Naive thymus-derived CD4-positive, alpha-beta T cell (primary cell): Measurements from ENCODE around the gene NARS2. TPM values are rescaled to one million over a fixed set of nuclear protein-coding genes. Genes with fewer than 3 reads are reported as not detected.

Source experiments
- ATAC-seq: fragments of 150-1000 bp; cut with Tn5 transposase; 2 replicates; pipeline ENCODE4 v1.10.0; 2021; ENCODE audit warnings: mild to moderate bottlenecking, moderate library complexity
- CTCF ChIA-PET: fragments of 350-600 bp; sonication (Branson Sonifier 250); formaldehyde crosslinking; loops from one replicate; lab custom pipeline; 2021; ENCODE audit warnings: antibody characterized with exemption; lab: Charles Lee
- POLR2A ChIA-PET: fragments of 350-600 bp; sonication (Branson Sonifier 250); formaldehyde crosslinking; loops from one replicate; lab custom pipeline; 2021; ENCODE audit warnings: antibody characterized with exemption, inconsistent platforms; lab: Charles Lee
- DNase-seq, 9 donors: peaks; one replicate each; pipeline versions ENCODE4 v3.0.0 to v3.0.0-alpha.2; 2020 to 2022; ENCODE audit warnings: mixed read lengths in 1 of 9
- H3K27ac ChIP-seq: one replicate; pipeline ENCODE4 v1.7.0; 2013; ENCODE audit warnings: mild to moderate bottlenecking, low read depth, low read length, moderate library complexity
- H3K27me3 ChIP-seq, 2 donors: one replicate each; pipeline ENCODE4 v1.7.0; 2013; ENCODE audit warnings: low read length in 2 of 2, mild to moderate bottlenecking in 2 of 2, moderate library complexity in 2 of 2; ENCODE audit not compliant: control insufficient read depth in 2 of 2, insufficient read depth in 2 of 2
- H3K36me3 ChIP-seq, 3 experiments: 1 replicate in 2 of 3; 2 replicates in 1 of 3; pipeline ENCODE4 v1.7.0; 2013; ENCODE audit warnings: low read length in 3 of 3, mild to moderate bottlenecking in 3 of 3, moderate library complexity in 1 of 3; ENCODE audit not compliant: insufficient read depth in 3 of 3, control insufficient read depth in 2 of 3
- H3K4me1 ChIP-seq, 2 donors: one replicate each; pipeline ENCODE4 v1.7.0; 2013; ENCODE audit warnings: low read length in 2 of 2, mild to moderate bottlenecking in 2 of 2, moderate library complexity in 1 of 2; ENCODE audit not compliant: control insufficient read depth in 2 of 2, insufficient read depth in 2 of 2
- H3K4me3 ChIP-seq: 2 replicates; pipeline ENCODE4 v1.7.0; 2013; ENCODE audit warnings: mild to moderate bottlenecking, low read length
- H3K9me3 ChIP-seq, 3 experiments: 1 replicate in 2 of 3; 2 replicates in 1 of 3; pipeline ENCODE4 v1.7.0; 2013; ENCODE audit warnings: low read length in 3 of 3; ENCODE audit not compliant: control insufficient read depth in 2 of 3
- H3K27ac Mint-ChIP-seq, 9 donors: one replicate each; pipeline ENCODE4 v1.8.0; 2020 to 2022; ENCODE audit warnings: mixed read lengths in 9 of 9, mild to moderate bottlenecking in 8 of 9, moderate library complexity in 5 of 9, inconsistent platforms in 2 of 9
- H3K27me3 Mint-ChIP-seq, 5 donors: one replicate each; pipeline ENCODE4 v1.8.0; 2021 to 2022; ENCODE audit warnings: mixed read lengths in 5 of 5, mild to moderate bottlenecking in 1 of 5
- H3K36me3 Mint-ChIP-seq, 5 donors: one replicate each; pipeline ENCODE4 v1.8.0; 2020 to 2022; ENCODE audit warnings: mixed read lengths in 5 of 5, mild to moderate bottlenecking in 3 of 5, inconsistent platforms in 1 of 5
- H3K4me1 Mint-ChIP-seq, 7 donors: one replicate each; pipeline ENCODE4 v1.8.0; 2020 to 2022; ENCODE audit warnings: mixed read lengths in 7 of 7, mild to moderate bottlenecking in 3 of 7, inconsistent platforms in 1 of 7
- H3K4me3 Mint-ChIP-seq, 10 donors: one replicate each; pipeline ENCODE4 v1.8.0; 2020 to 2022; ENCODE audit warnings: mild to moderate bottlenecking in 10 of 10, mixed read lengths in 10 of 10, moderate library complexity in 6 of 10, inconsistent platforms in 2 of 10
- H3K9me3 Mint-ChIP-seq, 11 donors: one replicate each; pipeline ENCODE4 v1.8.0; 2020 to 2022; ENCODE audit warnings: mixed read lengths in 11 of 11, mild to moderate bottlenecking in 4 of 11, inconsistent platforms in 1 of 11, moderate library complexity in 1 of 11
- intact Hi-C, 2 donors: fragments of 100-400 bp; cut with micrococcal nuclease; formaldehyde crosslinking; loops; one replicate each; pipeline ENCODE4 v1.15.1; 2023
- polyA plus RNA-seq, 2 donors: library from polyadenylated mRNA; unstranded; fragments of 300-500 nt; fragmentation: Illumina TruSeq; gene quantifications; one replicate each; pipeline ENCODE4 v1.2.3, GENCODE V29; 2021
- total RNA-seq, 6 experiments: library from RNA in 5 of 6; stranded (reverse) in 5 of 6; gene quantifications; 1 replicate in 5 of 6; 2 replicates in 1 of 6; pipeline ENCODE4 v1.2.3 and lab custom pipeline; 2021 to 2026

NARS2 gene
- total and polyA plus RNA-seq, 7 experiments from 2014 or later = 9.3 to 21.5 (median 19.0) TPM

- CTCF ChIA-PET = no interaction called here
Measured at GRCh38 chr11:78457448-78457847, 117.2 kb downstream of the NARS2 start.

DNA sequence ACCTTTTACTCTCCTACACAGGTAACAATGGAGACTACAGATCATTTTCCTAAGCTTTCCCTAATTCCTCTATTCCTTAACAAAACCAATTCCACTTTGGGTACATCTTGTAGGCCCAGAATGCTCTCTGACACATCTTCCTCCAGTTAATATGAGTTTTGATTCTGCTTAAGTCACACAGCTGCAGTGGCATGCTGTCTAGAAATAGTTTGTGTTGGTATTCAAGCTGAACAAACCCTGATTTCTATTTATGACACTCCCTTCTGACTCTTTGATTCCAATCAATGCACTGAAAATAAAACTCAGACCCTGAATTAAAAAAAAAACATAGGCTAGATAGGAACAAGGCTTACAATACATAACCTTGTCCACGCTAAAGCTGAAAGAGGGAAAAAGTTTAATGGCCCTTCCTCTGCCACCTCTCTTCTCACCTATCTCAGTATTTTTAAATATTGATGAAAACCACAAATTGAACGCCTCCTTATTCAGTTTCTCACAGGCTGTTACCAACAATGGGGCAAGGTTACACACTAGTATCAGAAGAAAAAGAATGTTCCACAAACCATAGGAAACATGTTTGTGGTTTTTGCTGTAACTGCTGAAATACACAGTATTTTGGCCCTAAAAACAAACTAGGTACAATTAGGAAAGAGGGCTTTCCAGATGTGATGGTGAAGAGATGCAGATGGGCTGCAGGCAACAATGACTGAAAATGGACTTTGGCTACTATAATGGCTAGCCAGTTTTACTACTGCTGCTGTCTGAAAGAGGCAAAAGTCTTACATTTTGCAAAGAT lies 121.3 kb downstream of the NARS2 start:
- no peaks in the 10 kb centered on the region for H3K27me3 Mint-ChIP-seq
- Histone ChIP-seq H3K9me3 (no peaks in the 10 kb centered on the region), H3K27ac (no peak overlapping the region), H3K36me3 (peaks cover 0 to 5% (median 0%) of the 10 kb centered on the region in 3 experiments), H3K27me3 (no peaks in the 10 kb centered on the region), H3K4me1 (no peaks in the 10 kb centered on the region), H3K4me3 (no peak overlapping the region)
- DNase-seq (no peak), ATAC-seq (no peak)
- CTCF ChIA-PET = no interaction called here
- intact Hi-C loops = no loop called here
- H3K27ac Mint-ChIP-seq = peak overlapping the region in 1 of 9 donors; percentile 60
- H3K4me1 Mint-ChIP-seq = peaks cover 0 to 26% (median 5%) of the 10 kb centered on the region in 7 donors
- H3K4me3 Mint-ChIP-seq = peak overlapping the region in 1 of 10 donors; percentile 35
- peaks cover 0 to 6% (median 0%) of the 10 kb centered on the region in 11 donors for H3K9me3 Mint-ChIP-seq
- H3K36me3 Mint-ChIP-seq = peaks cover 9 to 49% (median 31%) of the 10 kb centered on the region in 5 donors
- POLR2A ChIA-PET = no interaction called here

More at GRCh38 chr11:78457448-78457847, 117.2 kb downstream of the NARS2 start:
- DNase-seq (no peak), ATAC-seq (no peak)
- Histone ChIP-seq H3K9me3 (no peaks in the 10 kb centered on the region), H3K27me3 (no peaks in the 10 kb centered on the region), H3K36me3 (peaks cover 0 to 22% (median 0%) of the 10 kb centered on the region in 3 experiments), H3K4me3 (no peak overlapping the region), H3K4me1 (no peaks in the 10 kb centered on the region), H3K27ac (no peak overlapping the region)
- Mint-ChIP-seq H3K27me3 (no peaks in the 10 kb centered on the region), H3K27ac (no peak overlapping the region), H3K4me1 (peaks cover 0 to 33% (median 4%) of the 10 kb centered on the region in 7 donors), H3K9me3 (peaks cover 0 to 10% (median 0%) of the 10 kb centered on the region in 11 donors), H3K36me3 (peaks cover 15 to 70% (median 55%) of the 10 kb centered on the region in 5 donors), H3K4me3 (no peak overlapping the region)
- POLR2A ChIA-PET = no interaction called here
- intact Hi-C loops = no loop called here

DNA sequence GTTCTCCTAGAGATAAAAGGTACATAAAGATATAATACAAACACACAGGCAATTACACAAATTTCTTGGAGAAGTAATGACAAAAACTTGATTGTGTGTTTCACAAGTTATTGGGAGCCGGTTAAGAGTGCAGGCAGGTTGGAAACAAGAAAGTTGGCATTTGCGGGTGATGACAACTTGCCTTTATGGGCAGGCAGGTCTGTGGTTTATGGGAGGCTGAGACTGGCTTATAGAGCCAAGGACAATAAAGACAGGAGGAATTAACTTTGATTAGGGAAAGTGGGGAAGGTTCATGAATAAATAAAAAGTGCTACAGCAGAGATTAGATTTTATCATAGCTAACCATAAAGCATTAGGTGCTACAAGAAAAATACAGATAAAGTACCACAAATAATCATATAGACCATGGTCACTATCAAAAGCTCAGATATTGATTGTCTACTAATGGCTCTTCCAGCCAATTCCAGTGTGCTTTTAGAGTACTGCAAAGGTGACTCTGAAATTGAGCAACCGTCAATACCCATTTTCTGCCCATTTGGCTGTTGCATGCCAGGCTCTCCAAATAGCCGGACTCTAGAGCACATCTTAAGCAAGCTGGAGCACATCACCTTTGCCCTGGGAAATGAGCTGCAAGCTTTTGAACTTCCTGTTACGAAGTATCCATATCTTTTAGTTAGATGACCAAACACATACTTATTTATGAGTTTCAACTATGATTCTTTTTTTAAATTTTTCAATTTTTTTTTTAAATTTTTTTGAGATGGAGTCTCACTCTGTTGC lies 123.1 kb downstream of the NARS2 start:
- Mint-ChIP-seq H3K36me3 (peaks cover 5 to 34% (median 21%) of the 10 kb centered on the region in 5 donors), H3K9me3 (peaks cover 0 to 6% (median 0%) of the 10 kb centered on the region in 11 donors), H3K4me3 (no peak overlapping the region), H3K27ac (peak overlapping the region in 1 of 9 donors; percentile 45), H3K27me3 (no peaks in the 10 kb centered on the region), H3K4me1 (peaks cover 0 to 26% (median 5%) of the 10 kb centered on the region in 7 donors)
- Histone ChIP-seq H3K4me1 (no peaks in the 10 kb centered on the region), H3K27me3 (no peaks in the 10 kb centered on the region), H3K9me3 (no peaks in the 10 kb centered on the region), H3K27ac (no peak overlapping the region), H3K4me3 (no peak overlapping the region), H3K36me3 (no peaks in the 10 kb centered on the region)
- ChIA-PET CTCF (no interaction called here), POLR2A (no interaction called here)
- ATAC-seq (no peak), DNase-seq (no peak)
- intact Hi-C loops = loop anchor here in 1 of 2 donors (2.0 kb wide), 1 partner anchor 13 kb away; no protein-coding TSS in a partner anchor

DNA sequence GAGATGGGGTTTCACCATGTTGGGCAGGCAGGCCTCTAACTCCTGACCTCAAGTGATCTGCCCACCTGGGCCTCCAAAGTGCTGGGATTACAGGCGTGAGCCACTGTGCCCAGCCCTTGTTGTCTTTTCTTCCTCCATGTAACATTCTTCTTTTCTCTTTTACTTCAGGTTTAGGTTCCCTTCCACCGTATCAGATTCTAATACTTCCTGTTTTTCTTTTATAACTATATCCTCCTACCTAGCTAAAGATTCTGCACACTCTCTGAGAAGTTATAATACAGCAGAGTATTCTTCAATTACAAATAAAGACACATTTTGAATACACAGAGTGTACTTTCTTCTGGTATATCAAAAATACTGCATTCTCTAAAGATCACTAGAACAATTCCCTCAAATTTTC lies 123.8 kb downstream of the NARS2 start:
- H3K4me1 ChIP-seq = no peaks in the 10 kb centered on the region
- no peaks in the 10 kb centered on the region for H3K9me3 ChIP-seq
- ChIA-PET POLR2A (no interaction called here), CTCF (no interaction called here)
- DNase-seq = no peak
- H3K4me3 ChIP-seq = no peak overlapping the region
- H3K27ac ChIP-seq = no peak overlapping the region
- peaks cover 3 to 31% (median 18%) of the 10 kb centered on the region in 5 donors for H3K36me3 Mint-ChIP-seq
- peaks cover 0 to 26% (median 5%) of the 10 kb centered on the region in 7 donors for H3K4me1 Mint-ChIP-seq
- no peak overlapping the region for H3K4me3 Mint-ChIP-seq
- no peaks in the 10 kb centered on the region for H3K36me3 ChIP-seq
- no peaks in the 10 kb centered on the region for H3K27me3 Mint-ChIP-seq
- H3K27ac Mint-ChIP-seq = peak overlapping the region in 1 of 9 donors; percentile 45
- ATAC-seq = no peak
- intact Hi-C loops = loop anchor here in 1 of 2 donors (2.0 kb wide), 1 partner anchor 14 kb away; no protein-coding TSS in a partner anchor
- peaks cover 0 to 6% (median 0%) of the 10 kb centered on the region in 11 donors for H3K9me3 Mint-ChIP-seq
- no peaks in the 10 kb centered on the region for H3K27me3 ChIP-seq

- intact Hi-C loops = loop anchor here in 1 of 2 donors (2.0 kb wide), 1 partner anchor 15 kb away; no protein-coding TSS in a partner anchor
- Mint-ChIP-seq H3K4me1 (peaks cover 0 to 26% (median 5%) of the 10 kb centered on the region in 7 donors), H3K9me3 (peaks cover 0 to 4% (median 0%) of the 10 kb centered on the region in 11 donors), H3K27me3 (no peaks in the 10 kb centered on the region), H3K4me3 (no peak overlapping the region), H3K36me3 (peaks cover 3 to 24% (median 17%) of the 10 kb centered on the region in 5 donors), H3K27ac (no peak overlapping the region)
- no peaks in the 10 kb centered on the region for H3K27me3 ChIP-seq
- H3K9me3 ChIP-seq = no peaks in the 10 kb centered on the region
- ChIA-PET CTCF (no interaction called here), POLR2A (no interaction called here)
- ATAC-seq (no peak), DNase-seq (no peak)
- H3K4me3 ChIP-seq = no peak overlapping the region
- no peaks in the 10 kb centered on the region for H3K36me3 ChIP-seq
- H3K4me1 ChIP-seq = no peaks in the 10 kb centered on the region
- H3K27ac ChIP-seq = no peak overlapping the region
Measured at GRCh38 chr11:78449866-78450265, 124.8 kb downstream of the NARS2 start.

DNA sequence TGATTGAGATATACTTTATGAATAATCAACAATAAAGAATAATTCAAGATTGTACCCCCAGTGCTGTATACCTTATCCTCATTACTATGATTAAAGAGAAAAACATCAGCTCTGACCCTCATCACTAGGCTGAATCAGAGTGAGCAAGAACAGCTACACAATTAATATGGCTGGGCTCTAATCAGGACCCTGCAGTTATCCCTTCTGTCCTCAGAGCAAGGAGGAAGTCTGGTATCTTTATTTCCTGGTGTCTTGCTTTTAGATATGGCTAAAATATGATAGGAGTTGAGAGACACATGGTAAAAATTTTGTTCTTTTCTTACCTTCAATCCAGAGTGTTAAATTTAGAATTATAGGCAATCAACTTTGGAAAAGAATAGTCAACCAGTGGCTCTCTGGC lies 128.5 kb downstream of the NARS2 start:
- no peak overlapping the region for H3K27ac ChIP-seq
- H3K27ac Mint-ChIP-seq = no peak overlapping the region
- DNase-seq (no peak), ATAC-seq (no peak)
- H3K9me3 ChIP-seq = no peaks in the 10 kb centered on the region
- no peaks in the 10 kb centered on the region for H3K4me1 ChIP-seq
- peaks cover 0 to 6% (median under 1%) of the 10 kb centered on the region in 7 donors for H3K4me1 Mint-ChIP-seq
- peaks cover 0 to 18% (median 3%) of the 10 kb centered on the region in 3 experiments for H3K36me3 ChIP-seq
- no peaks in the 10 kb centered on the region for H3K9me3 Mint-ChIP-seq
- POLR2A ChIA-PET = no interaction called here
- CTCF ChIA-PET = no interaction called here
- H3K27me3 ChIP-seq = no peaks in the 10 kb centered on the region
- intact Hi-C loops = no loop called here
- H3K27me3 Mint-ChIP-seq = no peaks in the 10 kb centered on the region
- H3K4me3 ChIP-seq = no peak overlapping the region
- peaks cover under 1 to 35% (median 25%) of the 10 kb centered on the region in 5 donors for H3K36me3 Mint-ChIP-seq
- H3K4me3 Mint-ChIP-seq = no peak overlapping the region
